NCI-H1092 treated with DMSO at 0.1 percent for 48 hours (cell line): ENCODE data around the gene OLA1.
A peak's percentile ranks its signal among the peaks of the same experiment; 100 is the strongest.

Experiments
- DNase-seq: peaks from one replicate; lab custom pipeline; 2025; lab: John Stamatoyannopoulos, UW

OLA1 gene

GRCh38 chr2:174063492-174064092, 184.7 kb downstream of the OLA1 start:
- DNase-seq, result no peak

DNA sequence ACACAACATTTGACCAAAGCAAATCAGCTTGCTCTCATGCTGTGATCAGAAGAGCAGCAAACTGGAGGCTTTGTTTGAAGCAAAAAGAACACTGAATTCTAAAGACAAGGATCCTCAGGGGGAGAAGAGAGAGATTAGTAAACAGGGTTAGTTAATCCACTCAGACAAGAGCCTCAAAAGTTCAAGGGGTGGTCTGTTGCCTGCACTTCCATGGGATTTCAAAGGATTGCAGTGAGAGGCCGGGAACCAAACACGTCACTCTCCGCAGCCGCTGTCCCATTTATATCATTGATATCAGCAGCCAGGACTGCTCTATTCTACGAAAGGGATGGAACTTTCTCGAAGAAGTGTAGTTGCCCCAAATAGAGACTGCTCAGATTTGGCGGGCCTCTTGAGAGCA, 185.4 kb downstream of the OLA1 start:
- no peak for DNase-seq

DNA sequence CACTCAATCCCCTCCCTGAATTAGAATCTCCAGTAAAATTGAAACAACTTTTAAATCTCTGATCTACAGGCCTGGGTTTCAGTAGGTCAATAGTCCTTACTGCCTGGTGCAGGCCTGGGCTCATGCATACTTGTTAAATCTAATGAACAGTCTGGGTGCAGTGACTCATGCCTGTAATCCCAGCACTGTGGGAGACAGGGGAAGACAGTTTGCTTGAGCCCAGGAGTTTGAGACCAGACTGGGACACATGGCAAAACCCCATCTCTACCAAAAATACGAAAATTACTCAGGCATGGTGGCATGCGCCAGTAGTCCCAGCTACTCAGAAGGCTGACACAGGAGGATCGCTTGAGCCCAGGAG, 188.5 kb downstream of the OLA1 start:
- no peak for DNase-seq

- no peak for DNase-seq
Observed at GRCh38 chr2:174059178-174059883, 189.0 kb downstream of the OLA1 start.

DNA sequence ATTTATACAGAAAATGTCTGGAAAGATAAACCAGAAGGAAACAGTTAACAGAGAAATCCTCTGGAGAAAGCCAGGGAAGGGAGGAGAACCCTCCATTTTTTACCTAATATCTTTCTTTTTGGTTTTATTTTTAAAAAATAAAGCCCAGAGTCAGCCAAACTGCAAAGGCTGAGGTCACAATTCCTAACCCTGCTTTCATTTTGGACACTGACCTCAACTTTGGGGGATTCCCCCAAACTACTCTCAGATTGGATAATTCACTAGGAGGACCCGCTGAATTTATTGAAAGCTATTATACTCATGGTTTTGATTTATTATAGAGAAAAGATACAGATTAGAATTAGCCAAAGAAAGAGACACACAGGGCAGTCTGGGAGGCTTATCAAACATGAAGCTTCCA, 189.9 kb downstream of the OLA1 start:
- DNase-seq, result no peak

DNA sequence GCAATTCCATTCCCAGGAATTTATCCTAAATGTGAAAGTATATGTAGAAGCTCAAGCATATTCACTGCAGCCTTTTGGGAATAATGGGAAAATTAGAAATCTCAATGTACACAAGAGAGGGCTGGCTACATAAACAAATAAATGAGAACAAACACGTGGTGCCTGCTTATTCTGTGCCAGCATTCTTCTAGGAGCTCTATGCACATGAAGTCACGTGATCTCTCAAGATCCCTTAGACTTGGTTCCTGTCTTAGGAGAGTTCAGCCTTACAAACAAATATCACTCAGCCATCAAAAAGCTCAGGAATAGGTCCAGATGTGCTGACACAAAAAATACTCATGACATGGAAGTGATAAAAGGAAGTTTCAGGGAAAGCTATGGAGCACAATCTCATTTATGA, 190.3 kb downstream of the OLA1 start:
- DNase-seq, result no peak

DNA sequence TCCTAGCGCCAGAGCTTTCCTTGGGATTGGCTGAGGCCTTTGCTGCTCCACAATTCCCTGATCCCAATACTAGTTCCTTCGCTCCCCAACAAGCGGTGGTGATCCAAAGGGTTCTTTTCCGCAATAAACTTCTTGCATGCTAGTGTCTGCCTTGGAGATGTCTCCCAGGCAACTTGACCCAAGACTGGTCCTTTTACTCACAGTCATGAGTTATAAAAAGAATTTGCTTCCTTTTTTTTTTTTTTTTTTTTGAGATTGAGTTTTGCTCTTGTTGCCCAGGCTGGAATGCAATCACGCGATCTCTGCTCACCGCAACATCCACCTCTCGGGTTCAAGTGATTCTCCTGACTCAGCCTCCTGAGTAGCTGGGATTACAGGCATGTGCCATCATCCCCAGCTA, 193.4 kb downstream of the OLA1 start:
- DNase-seq, result no peak

GRCh38 chr2:174053355-174054151, 194.8 kb downstream of the OLA1 start:
- no peak for DNase-seq

GRCh38 chr2:174052584-174052976, 195.8 kb downstream of the OLA1 start:
- DNase-seq, result no peak

GRCh38 chr2:174051741-174052583, 196.4 kb downstream of the OLA1 start:
- no peak for DNase-seq

- DNase-seq, result no peak
Observed at GRCh38 chr2:174051068-174051467, 197.3 kb downstream of the OLA1 start.

DNA sequence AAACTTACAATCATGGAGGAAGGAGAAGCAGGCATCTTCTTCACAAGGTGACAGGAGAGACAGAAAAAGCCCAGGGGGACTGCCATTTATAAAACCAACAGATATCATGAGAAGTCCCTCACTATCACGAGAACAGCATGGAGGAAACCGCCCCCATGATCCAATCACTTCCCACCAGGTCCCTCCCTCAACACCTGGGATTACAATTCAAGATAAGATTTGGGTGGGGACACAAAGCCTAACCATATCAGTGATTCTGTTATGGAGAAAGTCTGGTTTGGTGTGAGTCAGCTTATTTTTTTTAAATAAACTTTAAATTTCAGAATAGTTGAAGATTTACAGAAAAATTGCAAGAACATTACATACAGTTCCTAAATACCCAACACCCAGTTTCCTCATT, 198.4 kb downstream of the OLA1 start:
- DNase-seq, result no peak

- no peak for DNase-seq
Observed at GRCh38 chr2:174048243-174048642, 200.1 kb downstream of the OLA1 start.

DNA sequence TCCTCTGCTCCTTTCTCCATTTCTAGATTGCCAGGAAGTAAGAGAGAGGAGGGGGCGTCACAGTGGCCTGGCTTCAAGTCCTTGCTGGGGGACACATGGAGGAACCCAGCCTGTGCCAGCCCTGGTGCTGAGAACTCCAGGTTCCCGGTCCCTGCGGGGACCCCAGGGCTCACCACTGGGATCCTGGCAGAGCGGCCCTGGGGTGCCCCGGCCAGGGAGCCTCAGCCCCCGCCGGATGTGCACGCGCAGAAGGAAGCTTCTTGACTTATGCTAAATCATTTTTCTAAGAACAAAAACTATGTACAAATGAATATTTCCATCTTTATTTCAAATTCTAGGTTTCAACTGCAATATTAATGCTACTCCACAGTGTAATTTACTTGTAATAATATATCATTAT, 200.6 kb downstream of the OLA1 start:
- no peak for DNase-seq

DNA sequence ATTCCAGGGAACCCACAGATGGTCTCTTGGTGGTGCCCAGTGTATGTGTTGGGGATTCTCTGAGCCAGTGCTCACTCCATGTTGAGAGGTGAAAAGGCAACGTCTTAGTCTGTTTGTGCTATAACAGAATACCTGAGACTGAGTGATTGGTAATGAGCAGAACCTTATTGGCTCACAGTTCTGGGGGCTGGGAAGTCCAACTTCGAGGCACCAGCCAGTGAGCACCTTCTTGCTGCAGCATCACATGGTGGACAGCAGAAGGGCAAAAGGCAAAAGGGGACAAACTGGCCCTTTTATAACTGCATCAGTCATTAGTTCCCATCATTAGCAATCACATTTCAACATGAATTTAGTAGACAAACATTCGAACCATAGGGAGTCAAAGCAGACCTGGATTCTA, 202.2 kb downstream of the OLA1 start:
- DNase-seq, result no peak

GRCh38 chr2:174044556-174044955, 203.8 kb downstream of the OLA1 start:
- DNase-seq, result no peak

- no peak for DNase-seq
Observed at GRCh38 chr2:174040417-174040701, 208.0 kb downstream of the OLA1 start.

GRCh38 chr2:174039551-174040416, 208.5 kb downstream of the OLA1 start:
- peak; percentile 46 for DNase-seq

- no peak for DNase-seq
Observed at GRCh38 chr2:174038462-174038861, 209.9 kb downstream of the OLA1 start.

DNA sequence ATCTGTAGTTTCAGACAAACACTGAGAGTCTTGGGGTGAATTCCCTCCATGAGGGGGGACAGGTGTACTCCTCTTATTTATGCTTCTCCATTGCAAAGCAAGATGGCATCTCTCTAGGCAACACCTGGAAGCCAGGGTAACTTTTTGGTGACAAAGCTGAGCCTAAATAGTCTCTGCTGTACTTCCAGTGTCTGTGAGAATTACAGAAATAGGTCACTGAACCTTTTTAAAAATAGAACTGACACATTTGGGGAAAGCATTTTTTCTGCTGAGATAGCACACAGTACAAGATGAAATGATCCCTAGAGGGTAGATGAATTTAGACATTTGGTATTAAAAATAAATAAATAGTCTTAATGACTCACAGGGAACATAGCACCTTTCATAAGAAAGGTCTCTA, 211.5 kb downstream of the OLA1 start:
- DNase-seq, result no peak

GRCh38 chr2:174035981-174036742, 212.2 kb downstream of the OLA1 start:
- no peak for DNase-seq
